H9 (cell line): ENCODE measurements around the gene FAM174B. TPM values are rescaled to one million over a fixed set of nuclear protein-coding genes. Genes with fewer than 3 reads are reported as not detected.

Source experiments
- DNase-seq: peaks from one replicate; pipeline ENCODE4 v3.0.0-alpha.2; 2017
- H2AFZ ChIP-seq: one replicate; pipeline ENCODE4 v1.6.1; 2013; ENCODE audit warnings: mild to moderate bottlenecking, low read length, control low read depth, moderate library complexity
- H2AK5ac ChIP-seq: 2 replicates; pipeline ENCODE4 v1.6.1; 2013; ENCODE audit warnings: low read length, control low read depth, mixed read lengths; ENCODE audit not compliant: insufficient read length
- H2BK120ac ChIP-seq: one replicate; pipeline ENCODE4 v1.6.1; 2013; ENCODE audit warnings: low read depth, mild to moderate bottlenecking, low read length, control low read depth, inconsistent platforms; ENCODE audit not compliant: poor library complexity, severe bottlenecking
- H2BK12ac ChIP-seq: 2 replicates; pipeline ENCODE4 v1.6.1; 2013; ENCODE audit warnings: low read length, control low read depth, mixed read lengths, low read depth; ENCODE audit not compliant: insufficient read length
- H2BK15ac ChIP-seq: 2 replicates; pipeline ENCODE4 v1.6.1; 2013; ENCODE audit warnings: low read depth, low read length, control low read depth
- H2BK20ac ChIP-seq: one replicate; pipeline ENCODE4 v1.6.1; 2013; ENCODE audit warnings: low read depth, mild to moderate bottlenecking, low read length, control low read depth, inconsistent platforms; ENCODE audit not compliant: poor library complexity, severe bottlenecking
- H2BK5ac ChIP-seq: 2 replicates; pipeline ENCODE4 v1.6.1; 2013; ENCODE audit warnings: low read length, control low read depth, mixed read lengths; ENCODE audit not compliant: insufficient read length
- H3K14ac ChIP-seq: 2 replicates; pipeline ENCODE4 v1.6.1; 2013; ENCODE audit warnings: low read length, control low read depth; ENCODE audit not compliant: insufficient read depth
- H3K18ac ChIP-seq: 2 replicates; pipeline ENCODE4 v1.6.1; 2013; ENCODE audit warnings: low read depth, mild to moderate bottlenecking, mixed read lengths, low read length, control low read depth; ENCODE audit not compliant: insufficient read length
- H3K23ac ChIP-seq: 2 replicates; pipeline ENCODE4 v1.6.1; 2013; ENCODE audit warnings: low read length, control low read depth, mixed read lengths, low read depth; ENCODE audit not compliant: insufficient read length
- H3K23me2 ChIP-seq: 2 replicates; pipeline ENCODE4 v1.6.1; 2013; ENCODE audit warnings: low read depth, mild to moderate bottlenecking, mixed read lengths, low read length, control low read depth; ENCODE audit not compliant: insufficient read length, poor library complexity, severe bottlenecking
- H3K27ac ChIP-seq: 2 replicates; pipeline ENCODE4 v1.5.1; 2013; ENCODE audit warnings: low read length, control low read depth, mixed read lengths, low read depth; ENCODE audit not compliant: insufficient read length
- H3K27me3 ChIP-seq: 2 replicates; pipeline ENCODE4 v1.6.1; 2013; ENCODE audit warnings: low read length, control low read depth, inconsistent platforms; ENCODE audit not compliant: insufficient read depth
- H3K4ac ChIP-seq: 2 replicates; pipeline ENCODE4 v1.6.1; 2013; ENCODE audit warnings: low read depth, mild to moderate bottlenecking, control low read depth, inconsistent platforms, low read length, moderate library complexity
- H3K4me1 ChIP-seq: 2 replicates; pipeline ENCODE4 v1.6.1; 2013; ENCODE audit warnings: low read length, control low read depth, inconsistent platforms; ENCODE audit not compliant: insufficient read depth
- H3K4me2 ChIP-seq: 2 replicates; pipeline ENCODE4 v1.6.1; 2013; ENCODE audit warnings: low read length, control low read depth, mixed read lengths; ENCODE audit not compliant: insufficient read length, insufficient read depth
- H3K56ac ChIP-seq: 2 replicates; pipeline ENCODE4 v1.6.1; 2013; ENCODE audit warnings: low read depth, mild to moderate bottlenecking, mixed read lengths, low read length, control low read depth; ENCODE audit not compliant: insufficient read length
- H3K79me1 ChIP-seq: 2 replicates; pipeline ENCODE4 v1.6.1; 2013; ENCODE audit warnings: low read depth, mild to moderate bottlenecking, moderate library complexity, low read length, control low read depth, inconsistent platforms; ENCODE audit not compliant: insufficient read depth, poor library complexity, severe bottlenecking
- H3K79me2 ChIP-seq: 2 replicates; pipeline ENCODE4 v1.6.1; 2013; ENCODE audit warnings: low read length, control low read depth, inconsistent platforms; ENCODE audit not compliant: insufficient read depth
- H3K9ac ChIP-seq: 2 replicates; pipeline ENCODE4 v1.6.1; 2013; ENCODE audit warnings: low read length, control low read depth, mixed read lengths; ENCODE audit not compliant: insufficient read length; ENCODE audit errors: extremely low read depth
- H3K9me3 ChIP-seq: one replicate; pipeline ENCODE4 v1.6.1; 2013; ENCODE audit warnings: low read depth, low read length, inconsistent platforms; ENCODE audit not compliant: control insufficient read depth
- H3T11ph ChIP-seq: one replicate; pipeline ENCODE4 v1.6.1; 2013; ENCODE audit warnings: mild to moderate bottlenecking, low read length, control low read depth, inconsistent platforms
- H4K20me1 ChIP-seq: one replicate; pipeline ENCODE4 v1.6.1; 2013; ENCODE audit not compliant: control insufficient read depth, insufficient read length, insufficient read depth
- H4K5ac ChIP-seq: 2 replicates; pipeline ENCODE4 v1.6.1; 2013; ENCODE audit warnings: low read depth, mild to moderate bottlenecking, mixed read lengths, low read length, control low read depth; ENCODE audit not compliant: insufficient read length
- H4K8ac ChIP-seq: replicated peaks from 2 replicates; pipeline ENCODE4 v1.6.1; 2013; ENCODE audit warnings: low read length, control low read depth, mixed read lengths, low read depth; ENCODE audit not compliant: insufficient read length
- H4K91ac ChIP-seq: 2 replicates; pipeline ENCODE4 v1.6.1; 2013; ENCODE audit warnings: low read depth, mild to moderate bottlenecking, moderate library complexity, mixed read lengths, low read length, control low read depth; ENCODE audit not compliant: insufficient read length
- H3K27ac Mint-ChIP-seq, 3 experiments: 2 replicates in 2 of 3; 3 replicates in 1 of 3; pipeline ENCODE4 v1.8.0; 2020 to 2021; ENCODE audit warnings: mixed read lengths in 3 of 3, mild to moderate bottlenecking in 1 of 3, moderate library complexity in 1 of 3
- H3K27me3 Mint-ChIP-seq: 2 replicates; pipeline ENCODE4 v1.8.0; 2021; ENCODE audit warnings: low read depth, mild to moderate bottlenecking, moderate library complexity, mixed read lengths
- H3K36me3 Mint-ChIP-seq, 3 experiments: 2 replicates in 2 of 3; 3 replicates in 1 of 3; pipeline ENCODE4 v1.8.0; 2020 to 2021; ENCODE audit warnings: low read depth in 3 of 3, mixed read lengths in 3 of 3; ENCODE audit not compliant: insufficient read depth in 1 of 3
- H3K4me1 Mint-ChIP-seq, 2 experiments: 2 replicates each; pipeline ENCODE4 v1.8.0; 2020; ENCODE audit warnings: mixed read lengths in 2 of 2
- H3K4me3 Mint-ChIP-seq, 2 experiments: 2 replicates in 1 of 2; 3 replicates in 1 of 2; pipeline ENCODE4 v1.8.0; 2020 to 2021; ENCODE audit warnings: mild to moderate bottlenecking in 2 of 2, mixed read lengths in 2 of 2, moderate library complexity in 1 of 2
- H3K9me3 Mint-ChIP-seq, 2 experiments: 2 replicates in 1 of 2; 3 replicates in 1 of 2; pipeline ENCODE4 v1.8.0; 2020; ENCODE audit warnings: mild to moderate bottlenecking in 2 of 2, mixed read lengths in 2 of 2, moderate library complexity in 1 of 2
- WGBS: extraction: QIAGEN DNeasy Blood & Tissue Kit; methylation state at CpG from one replicate; pipeline ENCODE4 v1.1.7; 2013; ENCODE audit warnings: missing lambda C conversion rate, low lambda C conversion rate, mixed read lengths; ENCODE audit not compliant: insufficient read length; ENCODE audit errors: extremely low coverage; 5-methylcytosine and 5-hydroxymethylcytosine counted together
- total RNA-seq: library from RNA; stranded (reverse); gene quantifications from 2 replicates; pipeline ENCODE4 v1.2.1, GENCODE V29; 2021
- TF ChIP-seq, protein P1 (sequence below): fragments of 200-600 bp; sonication (generic); conservative IDR thresholded peaks from 3 replicates; pipeline ENCODE4 v1.8.0; 2021; ENCODE audit warnings: antibody characterized with exemption, mild to moderate bottlenecking

FAM174B gene
- total RNA-seq, 1 experiment from 2014 or later, result 38.0 TPM

DNA sequence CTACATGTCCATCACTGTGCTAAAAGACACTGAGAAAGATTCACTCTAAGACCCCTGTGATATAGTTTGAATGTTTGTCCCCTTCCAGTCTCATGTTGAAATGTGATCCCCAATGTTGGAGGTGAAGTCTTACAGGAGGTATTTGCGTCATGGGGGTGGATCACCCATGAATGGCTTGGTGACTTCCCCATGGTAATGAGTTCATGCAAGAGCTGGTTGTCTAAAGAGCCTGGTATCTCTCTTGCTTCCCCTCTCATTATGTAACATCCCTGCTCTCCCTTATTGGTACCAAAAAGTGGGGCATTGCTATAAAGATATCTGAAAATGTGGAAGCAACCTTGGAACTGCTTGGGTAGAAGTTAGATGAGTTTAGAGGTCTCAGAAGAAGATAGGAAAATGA is 32.2 kb upstream of the FAM174B start:
- Histone ChIP-seq H4K5ac (no peak overlapping the region), H3K18ac (no peak overlapping the region), H3K27ac (no peak overlapping the region), H3K56ac (no peak overlapping the region), H2BK12ac (no peak overlapping the region), H3K4me2 (no peak overlapping the region), H3K14ac (no peak overlapping the region), H3K4ac (no peak overlapping the region), H4K20me1 (no peaks in the 10 kb centered on the region), H2BK20ac (no peak overlapping the region), H3K27me3 (no peaks in the 10 kb centered on the region), H2BK15ac (no peak overlapping the region), H4K91ac (no peak overlapping the region), H2AFZ (no peak overlapping the region), H3K79me1 (no peaks in the 10 kb centered on the region), H3K9me3 (peaks cover 13% of the 10 kb centered on the region), H3T11ph (no peak overlapping the region), H4K8ac (no peak overlapping the region), H3K23me2 (no peaks in the 10 kb centered on the region), H3K23ac (no peak overlapping the region), H2BK5ac (no peak overlapping the region), H2AK5ac (no peak overlapping the region), H3K9ac (no peak overlapping the region), H2BK120ac (no peak overlapping the region), H3K4me1 (no peaks in the 10 kb centered on the region), H3K79me2 (no peaks in the 10 kb centered on the region)
- Mint-ChIP-seq H3K36me3 (peaks cover 18 to 25% (median 24%) of the 10 kb centered on the region in 3 experiments), H3K27ac (no peak overlapping the region), H3K4me3 (no peak overlapping the region), H3K4me1 (peaks cover 6 to 7% of the 10 kb centered on the region in 2 experiments), H3K9me3 (peaks cover 23 to 24% of the 10 kb centered on the region in 2 experiments), H3K27me3 (peaks cover 5% of the 10 kb centered on the region)
- WGBS, result no CpG with 5 or more reads among the region's 1 CpG
- no peak for DNase-seq
- TF ChIP-seq, protein P1, sequence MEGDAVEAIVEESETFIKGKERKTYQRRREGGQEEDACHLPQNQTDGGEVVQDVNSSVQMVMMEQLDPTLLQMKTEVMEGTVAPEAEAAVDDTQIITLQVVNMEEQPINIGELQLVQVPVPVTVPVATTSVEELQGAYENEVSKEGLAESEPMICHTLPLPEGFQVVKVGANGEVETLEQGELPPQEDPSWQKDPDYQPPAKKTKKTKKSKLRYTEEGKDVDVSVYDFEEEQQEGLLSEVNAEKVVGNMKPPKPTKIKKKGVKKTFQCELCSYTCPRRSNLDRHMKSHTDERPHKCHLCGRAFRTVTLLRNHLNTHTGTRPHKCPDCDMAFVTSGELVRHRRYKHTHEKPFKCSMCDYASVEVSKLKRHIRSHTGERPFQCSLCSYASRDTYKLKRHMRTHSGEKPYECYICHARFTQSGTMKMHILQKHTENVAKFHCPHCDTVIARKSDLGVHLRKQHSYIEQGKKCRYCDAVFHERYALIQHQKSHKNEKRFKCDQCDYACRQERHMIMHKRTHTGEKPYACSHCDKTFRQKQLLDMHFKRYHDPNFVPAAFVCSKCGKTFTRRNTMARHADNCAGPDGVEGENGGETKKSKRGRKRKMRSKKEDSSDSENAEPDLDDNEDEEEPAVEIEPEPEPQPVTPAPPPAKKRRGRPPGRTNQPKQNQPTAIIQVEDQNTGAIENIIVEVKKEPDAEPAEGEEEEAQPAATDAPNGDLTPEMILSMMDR, result no peak
